ENCODE results near the gene ADAR.

The ADAR gene

DNA sequence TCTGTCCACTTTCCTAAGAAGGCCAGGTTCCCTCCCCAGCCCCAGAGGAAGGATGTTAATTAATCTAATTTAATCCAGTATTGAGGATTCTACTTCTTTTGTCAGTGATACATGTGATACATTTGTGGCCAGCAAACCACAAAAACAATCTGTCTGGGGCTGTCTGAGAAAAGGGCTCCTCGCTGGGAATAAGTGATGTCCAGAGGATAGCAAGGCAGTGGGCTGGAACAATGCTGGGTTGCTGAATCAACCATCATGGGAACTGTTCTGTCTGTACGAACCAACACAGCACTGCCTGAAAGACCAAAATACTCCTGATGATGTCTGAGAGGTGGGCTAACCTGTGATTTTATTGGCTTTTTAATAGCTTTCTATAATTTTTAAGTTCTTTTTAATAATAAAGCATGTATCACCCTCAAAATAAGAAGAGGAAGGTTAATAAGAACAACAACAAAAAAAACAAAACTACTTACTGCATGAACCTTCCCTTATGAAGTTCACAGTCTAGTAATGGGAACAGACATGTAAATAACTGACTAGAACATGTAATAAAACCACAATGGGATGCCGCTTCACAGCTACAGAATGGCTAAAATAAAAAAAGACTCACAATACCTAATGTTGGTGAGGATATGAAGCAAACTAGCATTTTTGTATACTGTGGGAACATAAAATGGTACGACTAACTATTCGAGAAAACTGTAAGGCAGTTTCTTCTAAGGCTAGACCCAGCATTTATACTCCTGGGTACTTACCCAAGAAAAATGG lies 11.4 kb upstream of the ADAR start:
- no peak for DNase-seq (ENCODE audit: low spot score)

GRCh38 chr1:154616659-154617345 lies 8.8 kb upstream of the ADAR start:
- no peak for DNase-seq (ENCODE audit: low spot score)

- no peak for DNase-seq (ENCODE audit: low spot score)
Observed at GRCh38 chr1:154615411-154615810, 7.4 kb upstream of the ADAR start.

GRCh38 chr1:154614901-154615300 lies 6.9 kb upstream of the ADAR start:
- no peak for DNase-seq (ENCODE audit: low spot score)

DNA sequence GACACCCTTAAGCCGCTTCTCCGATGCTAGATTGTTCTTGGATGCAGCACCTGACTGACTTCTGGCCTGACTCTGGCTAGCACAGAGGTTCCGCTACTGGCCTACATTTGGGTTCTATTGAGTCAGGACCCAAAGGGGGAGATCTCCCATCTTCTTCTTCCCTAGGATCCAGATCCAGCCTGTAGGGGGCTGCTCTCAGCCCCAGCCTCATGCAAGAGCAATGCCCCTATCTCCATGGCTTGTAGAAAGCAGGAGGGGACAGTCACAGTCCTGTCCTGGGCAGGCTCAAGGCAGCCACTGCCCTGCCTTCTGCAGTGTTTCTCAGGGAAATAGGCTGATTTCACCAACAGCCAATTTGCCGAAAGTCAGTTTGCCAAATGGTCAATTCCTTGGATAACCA lies 6.3 kb upstream of the ADAR start:
- DNase-seq (ENCODE audit: low spot score), result no peak

DNA sequence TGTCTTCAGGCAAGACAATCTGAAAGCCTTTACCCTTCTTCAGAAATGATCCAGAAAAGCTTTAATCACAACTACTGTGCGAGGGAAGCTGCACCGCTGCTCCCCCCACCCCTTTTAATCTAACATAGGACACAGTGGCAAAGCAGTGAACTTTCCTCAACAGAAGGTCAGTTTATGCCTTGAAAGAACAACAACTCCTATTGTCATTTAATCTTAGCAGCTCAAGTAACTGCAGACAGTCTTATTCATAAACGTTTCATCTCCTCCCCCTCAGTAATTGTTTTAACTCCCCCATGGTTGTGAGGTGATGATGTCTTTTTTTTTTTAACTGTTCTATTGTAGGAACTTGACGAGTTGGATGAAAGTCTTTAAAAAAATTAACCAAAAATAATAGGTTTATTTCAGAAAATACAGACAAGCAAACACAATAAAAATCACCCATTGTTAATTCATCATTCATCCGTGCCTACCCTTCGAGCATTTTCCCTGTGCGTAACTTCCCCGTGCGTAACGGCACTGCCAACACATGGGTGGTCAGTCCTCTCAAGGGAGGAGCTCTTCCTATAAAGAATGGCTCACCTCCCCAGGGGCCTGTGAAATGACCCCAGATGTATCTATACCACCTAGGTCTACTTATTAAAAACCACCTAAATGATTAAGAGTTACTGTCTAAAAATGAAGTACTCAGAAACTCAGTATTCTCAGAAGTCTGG lies 3.3 kb upstream of the ADAR start:
- no peak for DNase-seq (ENCODE audit: low spot score)

- no peak for DNase-seq (ENCODE audit: low spot score)
Observed at GRCh38 chr1:154609398-154610380, 1.7 kb upstream of the ADAR start.

GRCh38 chr1:154608397-154609270 lies 648 bp upstream of the ADAR start:
- DNase-seq (ENCODE audit: low spot score), result peak; percentile 46

- no peak for DNase-seq (ENCODE audit: low spot score)
Observed at GRCh38 chr1:154607106-154607608, 829 bp downstream of the ADAR start.

DNA sequence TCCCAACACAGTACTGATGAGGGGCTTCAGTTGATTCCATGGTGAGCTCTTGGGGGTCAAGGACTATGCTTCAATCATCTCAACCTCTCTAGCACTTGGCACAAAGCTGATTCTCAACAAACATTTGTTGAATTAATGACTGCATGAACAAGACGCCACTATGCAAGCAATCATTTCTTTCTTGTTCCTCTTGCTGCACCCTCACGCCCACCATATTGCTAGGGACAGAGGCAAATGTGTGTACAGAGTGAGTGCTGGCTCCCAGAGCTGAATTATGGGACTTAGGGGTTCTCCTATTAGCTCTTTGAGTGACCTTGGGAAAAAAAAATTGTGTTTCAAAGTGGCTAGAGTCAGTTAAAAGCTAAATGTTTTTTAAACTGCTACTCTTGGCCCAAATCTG lies 2.5 kb downstream of the ADAR start:
- no peak for DNase-seq (ENCODE audit: low spot score)

GRCh38 chr1:154603317-154603716 lies 4.7 kb downstream of the ADAR start:
- DNase-seq (ENCODE audit: low spot score), result no peak

DNA sequence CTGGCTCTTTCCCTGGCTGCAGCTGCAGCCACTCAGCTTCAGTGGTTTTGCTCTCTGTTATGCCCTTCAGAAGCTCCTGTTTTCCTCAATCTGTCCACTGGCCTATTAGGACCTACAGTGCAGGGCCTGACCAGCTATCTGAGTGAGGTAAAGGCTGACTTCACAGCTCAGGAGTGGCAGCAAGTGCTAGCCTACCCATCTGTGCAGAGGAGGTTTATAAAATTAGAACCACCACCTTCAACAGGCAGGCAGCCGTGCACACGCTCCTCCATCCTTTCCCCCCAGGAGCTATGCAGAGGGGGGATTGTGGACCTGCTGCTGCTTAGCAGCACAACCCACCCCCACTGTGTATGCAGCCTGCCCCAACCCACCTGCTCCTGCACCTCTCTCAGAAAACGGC lies 8.3 kb downstream of the ADAR start:
- DNase-seq (ENCODE audit: low spot score), result no peak

GRCh38 chr1:154598871-154599635 lies 8.9 kb downstream of the ADAR start:
- DNase-seq (ENCODE audit: low spot score), result no peak

DNA sequence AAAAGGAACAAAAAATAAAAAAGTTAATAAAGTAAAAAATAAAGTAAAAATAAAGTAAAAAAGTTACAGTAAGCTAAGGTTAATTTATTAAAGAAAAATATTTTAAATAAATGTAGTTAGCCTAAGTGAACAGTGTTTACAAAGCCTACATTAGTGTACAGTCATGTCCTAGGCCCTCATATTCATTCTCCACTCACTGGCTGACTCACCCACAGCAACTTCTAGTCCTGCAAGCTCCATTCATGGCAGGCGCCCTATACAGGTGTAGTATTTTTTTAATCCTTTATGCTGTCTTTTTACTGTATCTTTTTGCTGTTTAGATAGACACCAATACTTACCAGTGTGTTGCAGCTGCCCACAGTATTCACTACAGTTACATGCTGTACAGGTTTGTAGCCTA lies 12.4 kb downstream of the ADAR start:
- DNase-seq (ENCODE audit: low spot score), result no peak

DNA sequence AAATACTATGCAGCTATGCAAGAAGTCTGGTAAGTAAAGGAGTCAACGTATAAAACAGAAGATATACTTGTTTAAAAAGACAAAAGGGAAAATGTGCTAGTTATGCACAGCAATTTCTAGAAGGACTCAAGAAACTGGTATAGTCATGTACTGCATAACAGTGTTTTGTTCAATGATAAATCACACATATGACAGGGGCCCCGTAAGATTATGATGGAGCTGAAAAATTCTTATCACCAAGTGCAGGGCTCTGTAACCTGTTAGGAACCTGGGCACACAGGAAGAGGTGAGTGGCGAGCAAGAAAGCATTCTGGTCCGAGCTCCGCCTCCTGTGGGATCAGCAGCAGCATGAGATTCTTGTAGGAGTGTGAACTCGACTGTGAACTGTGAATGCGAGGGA lies 13.2 kb downstream of the ADAR start:
- DNase-seq (ENCODE audit: low spot score), result no peak

GRCh38 chr1:154593390-154593789 lies 14.6 kb downstream of the ADAR start:
- DNase-seq (ENCODE audit: low spot score), result no peak

- no peak for DNase-seq (ENCODE audit: low spot score)
Observed at GRCh38 chr1:154591206-154591605, 16.8 kb downstream of the ADAR start.

- no peak for DNase-seq (ENCODE audit: low spot score)
Observed at GRCh38 chr1:154590756-154591155, 17.2 kb downstream of the ADAR start.

GRCh38 chr1:154589780-154590179 lies 18.2 kb downstream of the ADAR start:
- no peak for DNase-seq (ENCODE audit: low spot score)
